ENCODE data around the gene RSRC1.

DNA sequence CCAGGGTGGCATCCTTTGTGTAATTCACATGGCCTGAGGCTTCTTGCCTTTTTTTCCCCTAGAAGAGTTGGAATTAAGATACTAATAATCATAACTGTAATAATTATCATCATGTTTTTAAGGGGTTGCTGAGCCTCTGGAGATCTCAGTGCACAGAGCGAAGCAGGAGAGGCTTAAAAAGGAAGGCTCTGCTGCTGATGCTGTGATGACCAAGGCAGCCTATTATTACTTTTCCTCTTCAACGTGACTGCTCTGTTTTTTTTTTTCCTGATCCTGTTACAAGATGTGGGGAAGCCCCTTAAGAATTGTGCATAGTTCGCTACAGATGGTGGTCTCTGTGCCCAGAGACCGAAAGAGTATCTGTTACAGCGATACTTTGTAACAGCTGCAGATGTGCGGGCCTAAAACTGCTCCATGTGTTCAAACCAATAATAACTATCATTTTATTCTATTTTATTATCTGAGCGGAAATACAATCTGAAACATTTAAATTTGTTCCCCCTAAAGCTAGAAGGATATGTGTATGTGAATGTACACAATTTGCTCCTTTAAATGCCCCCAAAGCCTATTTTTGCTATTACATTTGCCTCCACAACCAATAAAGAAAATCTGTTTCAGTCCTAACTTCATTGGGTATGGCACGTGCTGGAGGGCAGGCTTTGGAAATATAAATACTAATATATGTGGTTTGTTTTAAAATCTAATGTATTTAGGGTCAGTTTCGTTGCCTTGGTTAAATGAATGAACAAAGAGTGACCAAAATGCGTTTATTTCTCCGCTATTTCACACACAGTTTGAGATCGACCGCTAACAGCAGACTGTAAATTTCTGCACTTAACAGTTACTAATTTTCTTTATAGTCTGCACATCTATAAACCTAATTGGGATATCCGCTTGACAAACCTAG, 8.3 kb upstream of the RSRC1 start:
- TF ChIP-seq, protein P1, sequence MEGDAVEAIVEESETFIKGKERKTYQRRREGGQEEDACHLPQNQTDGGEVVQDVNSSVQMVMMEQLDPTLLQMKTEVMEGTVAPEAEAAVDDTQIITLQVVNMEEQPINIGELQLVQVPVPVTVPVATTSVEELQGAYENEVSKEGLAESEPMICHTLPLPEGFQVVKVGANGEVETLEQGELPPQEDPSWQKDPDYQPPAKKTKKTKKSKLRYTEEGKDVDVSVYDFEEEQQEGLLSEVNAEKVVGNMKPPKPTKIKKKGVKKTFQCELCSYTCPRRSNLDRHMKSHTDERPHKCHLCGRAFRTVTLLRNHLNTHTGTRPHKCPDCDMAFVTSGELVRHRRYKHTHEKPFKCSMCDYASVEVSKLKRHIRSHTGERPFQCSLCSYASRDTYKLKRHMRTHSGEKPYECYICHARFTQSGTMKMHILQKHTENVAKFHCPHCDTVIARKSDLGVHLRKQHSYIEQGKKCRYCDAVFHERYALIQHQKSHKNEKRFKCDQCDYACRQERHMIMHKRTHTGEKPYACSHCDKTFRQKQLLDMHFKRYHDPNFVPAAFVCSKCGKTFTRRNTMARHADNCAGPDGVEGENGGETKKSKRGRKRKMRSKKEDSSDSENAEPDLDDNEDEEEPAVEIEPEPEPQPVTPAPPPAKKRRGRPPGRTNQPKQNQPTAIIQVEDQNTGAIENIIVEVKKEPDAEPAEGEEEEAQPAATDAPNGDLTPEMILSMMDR (IDR thresholded peaks at IDR 0.05), result no peak
- no peak for TF ChIP-seq POLR2A (IDR thresholded peaks at IDR 0.05)

Data from esophagus squamous epithelium (tissue), 4 donors.